ENCODE data around the gene PODXL2.

The PODXL2 gene

DNA sequence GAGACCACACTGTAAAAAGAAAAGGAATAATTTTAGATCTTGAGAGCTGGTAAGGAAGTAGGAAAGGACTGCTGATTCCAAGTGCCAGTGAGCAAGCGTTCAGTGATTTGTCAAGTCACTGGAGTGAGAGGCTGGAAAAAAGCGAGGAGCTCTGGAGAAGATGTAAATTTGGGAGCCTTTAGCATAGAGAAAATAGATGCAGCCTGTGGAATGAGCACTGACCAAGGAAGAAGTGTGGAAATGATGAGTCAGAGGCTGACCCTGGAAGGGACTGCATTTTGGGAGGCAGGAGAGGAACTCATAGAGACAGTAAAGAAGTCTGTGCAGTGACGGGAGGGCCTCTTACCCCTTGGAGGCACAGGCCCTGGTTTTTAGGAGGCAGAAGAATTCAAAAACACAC, 26.7 kb downstream of the PODXL2 start:
- Histone ChIP-seq H4K20me1 (ENCODE audit: insufficient read depth, low read length) (no peaks in the 10 kb centered on the region), H3K36me3 (ENCODE audit: insufficient read depth, low read length) (no peaks in the 10 kb centered on the region), H3K4me2 (ENCODE audit: insufficient read depth, low read length) (no peak overlapping the region), H3K9me3 (ENCODE audit: insufficient read depth, low read length, severe bottlenecking) (no peaks in the 10 kb centered on the region), H2AFZ (ENCODE audit: low read depth, low read length) (no peak overlapping the region), H3K4me1 (ENCODE audit: insufficient read depth, low read length) (no peaks in the 10 kb centered on the region), H3K27me3 (ENCODE audit: insufficient read depth, low read length, poor library complexity) (peaks cover 2% of the 10 kb centered on the region), H3K79me2 (ENCODE audit: insufficient read depth, low read length) (no peaks in the 10 kb centered on the region), H3K4me3 (ENCODE audit: low read depth in 1 of 2, low read length in 2 of 2) (no peak overlapping the region), H3K27ac (ENCODE audit: low read length) (no peak overlapping the region), H3K9ac (ENCODE audit: low read depth, low read length) (no peak overlapping the region)
- no peak for ATAC-seq (ENCODE audit: insufficient read depth, low read depth)
- no peak for TF ChIP-seq EZH2 (IDR thresholded peaks at IDR 0.05; ENCODE audit: borderline replicate concordance, low read depth, low read length, severe bottlenecking)
- TF ChIP-seq, protein P1, sequence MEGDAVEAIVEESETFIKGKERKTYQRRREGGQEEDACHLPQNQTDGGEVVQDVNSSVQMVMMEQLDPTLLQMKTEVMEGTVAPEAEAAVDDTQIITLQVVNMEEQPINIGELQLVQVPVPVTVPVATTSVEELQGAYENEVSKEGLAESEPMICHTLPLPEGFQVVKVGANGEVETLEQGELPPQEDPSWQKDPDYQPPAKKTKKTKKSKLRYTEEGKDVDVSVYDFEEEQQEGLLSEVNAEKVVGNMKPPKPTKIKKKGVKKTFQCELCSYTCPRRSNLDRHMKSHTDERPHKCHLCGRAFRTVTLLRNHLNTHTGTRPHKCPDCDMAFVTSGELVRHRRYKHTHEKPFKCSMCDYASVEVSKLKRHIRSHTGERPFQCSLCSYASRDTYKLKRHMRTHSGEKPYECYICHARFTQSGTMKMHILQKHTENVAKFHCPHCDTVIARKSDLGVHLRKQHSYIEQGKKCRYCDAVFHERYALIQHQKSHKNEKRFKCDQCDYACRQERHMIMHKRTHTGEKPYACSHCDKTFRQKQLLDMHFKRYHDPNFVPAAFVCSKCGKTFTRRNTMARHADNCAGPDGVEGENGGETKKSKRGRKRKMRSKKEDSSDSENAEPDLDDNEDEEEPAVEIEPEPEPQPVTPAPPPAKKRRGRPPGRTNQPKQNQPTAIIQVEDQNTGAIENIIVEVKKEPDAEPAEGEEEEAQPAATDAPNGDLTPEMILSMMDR (IDR thresholded peaks at IDR 0.05; ENCODE audit: borderline replicate concordance, extremely low read depth, low read length, poor library complexity, severe bottlenecking): no peak
- DNase-seq: no peak

DNA sequence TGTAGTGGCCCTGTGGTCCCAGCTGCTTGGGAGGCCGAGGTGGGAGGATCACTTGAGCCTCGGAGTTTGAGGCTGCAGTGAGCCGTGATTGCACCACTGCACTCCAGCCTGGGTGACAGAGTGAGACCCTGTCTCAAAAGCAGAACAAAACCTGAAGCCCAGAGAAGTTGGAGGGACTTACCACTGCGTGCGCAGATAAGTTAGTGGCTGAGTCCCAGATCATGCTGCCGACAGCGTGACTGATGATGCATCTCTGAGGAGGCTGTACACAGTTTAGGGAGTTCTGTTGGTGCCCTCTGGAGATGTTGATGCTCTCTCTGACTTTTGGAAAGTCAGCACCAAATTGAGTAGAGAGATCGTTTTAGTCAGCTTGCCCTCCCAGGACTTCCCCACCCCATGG, 27.9 kb downstream of the PODXL2 start:
- H2AFZ ChIP-seq (ENCODE audit: low read depth, low read length): no peak overlapping the region
- no peaks in the 10 kb centered on the region for H4K20me1 ChIP-seq (ENCODE audit: insufficient read depth, low read length)
- H3K4me2 ChIP-seq (ENCODE audit: insufficient read depth, low read length): no peak overlapping the region
- ATAC-seq (ENCODE audit: insufficient read depth, low read depth) (no peak), DNase-seq (no peak)
- H3K9ac ChIP-seq (ENCODE audit: low read depth, low read length): no peak overlapping the region
- no peak overlapping the region for H3K4me3 ChIP-seq (ENCODE audit: low read depth in 1 of 2, low read length in 2 of 2)
- H3K36me3 ChIP-seq (ENCODE audit: insufficient read depth, low read length): no peaks in the 10 kb centered on the region
- no peaks in the 10 kb centered on the region for H3K9me3 ChIP-seq (ENCODE audit: insufficient read depth, low read length, severe bottlenecking)
- H3K4me1 ChIP-seq (ENCODE audit: insufficient read depth, low read length): no peaks in the 10 kb centered on the region
- no peaks in the 10 kb centered on the region for H3K79me2 ChIP-seq (ENCODE audit: insufficient read depth, low read length)
- H3K27ac ChIP-seq (ENCODE audit: low read length): no peak overlapping the region
- TF ChIP-seq EZH2 (IDR thresholded peaks at IDR 0.05; ENCODE audit: borderline replicate concordance, low read depth, low read length, severe bottlenecking): no peak
- TF ChIP-seq, protein P1 (IDR thresholded peaks at IDR 0.05; ENCODE audit: borderline replicate concordance, extremely low read depth, low read length, poor library complexity, severe bottlenecking): no peak
- peaks cover 7% of the 10 kb centered on the region for H3K27me3 ChIP-seq (ENCODE audit: insufficient read depth, low read length, poor library complexity)

DNA sequence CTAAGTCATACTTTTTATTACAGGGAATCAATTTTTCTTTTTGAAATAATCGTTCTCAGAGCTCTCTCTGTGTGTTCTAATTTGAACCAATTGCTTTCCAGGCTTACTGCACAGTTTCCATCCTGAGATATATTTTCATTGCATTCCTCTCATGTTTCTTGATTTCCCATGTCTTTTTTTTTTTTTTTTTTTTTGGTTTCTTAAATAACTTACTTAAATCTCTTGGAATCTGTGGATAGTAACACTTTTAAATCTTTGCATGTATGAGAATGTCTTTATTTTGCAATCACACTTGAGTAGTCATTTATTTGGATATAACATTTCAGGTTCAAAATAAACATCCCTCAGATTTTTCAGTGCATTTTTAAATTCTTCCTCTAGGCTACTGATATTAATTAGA, 29.2 kb downstream of the PODXL2 start:
- H3K36me3 ChIP-seq (ENCODE audit: insufficient read depth, low read length): no peaks in the 10 kb centered on the region
- ATAC-seq (ENCODE audit: insufficient read depth, low read depth) (no peak), DNase-seq (no peak)
- no peaks in the 10 kb centered on the region for H4K20me1 ChIP-seq (ENCODE audit: insufficient read depth, low read length)
- H3K27ac ChIP-seq (ENCODE audit: low read length): no peak overlapping the region
- no peak for TF ChIP-seq EZH2 (IDR thresholded peaks at IDR 0.05; ENCODE audit: borderline replicate concordance, low read depth, low read length, severe bottlenecking)
- TF ChIP-seq, protein P1 (IDR thresholded peaks at IDR 0.05; ENCODE audit: borderline replicate concordance, extremely low read depth, low read length, poor library complexity, severe bottlenecking): no peak
- H3K9me3 ChIP-seq (ENCODE audit: insufficient read depth, low read length, severe bottlenecking): no peaks in the 10 kb centered on the region
- no peaks in the 10 kb centered on the region for H3K4me1 ChIP-seq (ENCODE audit: insufficient read depth, low read length)
- H3K79me2 ChIP-seq (ENCODE audit: insufficient read depth, low read length): no peaks in the 10 kb centered on the region
- H2AFZ ChIP-seq (ENCODE audit: low read depth, low read length): no peak overlapping the region
- no peak overlapping the region for H3K9ac ChIP-seq (ENCODE audit: low read depth, low read length)
- peaks cover 7% of the 10 kb centered on the region for H3K27me3 ChIP-seq (ENCODE audit: insufficient read depth, low read length, poor library complexity)
- no peak overlapping the region for H3K4me3 ChIP-seq (ENCODE audit: low read depth in 1 of 2, low read length in 2 of 2)
- H3K4me2 ChIP-seq (ENCODE audit: insufficient read depth, low read length): no peak overlapping the region

Measured in DND-41 (cell line).